ENCODE measurements around the gene COPS7A. TPM values are rescaled to one million over a fixed set of nuclear protein-coding genes. Genes with fewer than 3 reads are reported as not detected.

COPS7A gene

Small RNA genes lying within 50 kb of the gene (small RNA-seq; reads per million reads assigned to genes)
- gene RNU6-781P (ENCODE audit: low read depth): not detected
